Transverse colon (tissue), 4 donors: ENCODE measurements around the gene PDK2. TPM values are rescaled to one million over a fixed set of nuclear protein-coding genes. Genes with fewer than 3 reads are reported as not detected.

Experiments used
- DNase-seq: peaks from one replicate; pipeline ENCODE4 v3.0.0-alpha.2; 2019
- H3K27ac ChIP-seq, 4 donors: fragments of 200-600 bp; sonication (generic); 2 replicates each; pipeline ENCODE4 v1.5.1; 2016 to 2018; ENCODE audit warnings: inconsistent platforms in 4 of 4
- H3K27me3 ChIP-seq: fragments of 200-600 bp; sonication (generic); 2 replicates; pipeline ENCODE4 v1.5.1; 2017; ENCODE audit warnings: inconsistent platforms
- H3K36me3 ChIP-seq, 4 donors: fragments of 200-600 bp; sonication (generic); 2 replicates each; pipeline ENCODE4 v1.5.1; 2017 to 2019; ENCODE audit warnings: inconsistent platforms in 4 of 4
- H3K4me1 ChIP-seq, 4 donors: fragments of 200-600 bp; sonication (generic); 2 replicates each; pipeline ENCODE4 v1.5.1; 2017 to 2020; ENCODE audit warnings: inconsistent platforms in 4 of 4
- H3K4me3 ChIP-seq, 4 donors: fragments of 200-600 bp; sonication (generic); 1 replicate in 1 of 4; 2 replicates in 3 of 4; pipeline versions ENCODE4 v1.5.1 to v1.6.1; 2017 to 2019; ENCODE audit warnings: inconsistent platforms in 4 of 4
- H3K9me3 ChIP-seq, 2 donors: fragments of 200-600 bp; sonication (generic); 2 replicates each; pipeline ENCODE4 v1.5.1; 2017 to 2019; ENCODE audit warnings: inconsistent platforms in 2 of 2
- EP300 ChIP-seq: sonication (generic); formaldehyde crosslinking; IDR thresholded peaks from one replicate; pipeline ENCODE4 v1.6.1; 2017; ENCODE audit warnings: antibody characterized with exemption, low read depth
- POLR2A ChIP-seq: fragments of 450-650 bp; IDR thresholded peaks from one replicate; pipeline ENCODE4 v1.6.1; 2016; ENCODE audit warnings: antibody characterized with exemption, mild to moderate bottlenecking, moderate library complexity
- POLR2AphosphoS5 ChIP-seq, 3 donors: sonication (generic); formaldehyde crosslinking; IDR thresholded peaks; one replicate each; pipeline ENCODE4 v1.6.1; 2016; ENCODE audit warnings: antibody characterized with exemption in 3 of 3
- WGBS, 2 donors: methylation state at CpG; one replicate each; pipeline ENCODE4 v1.1.5; 2018; ENCODE audit warnings: low coverage in 1 of 2; 5-methylcytosine and 5-hydroxymethylcytosine counted together
- in situ Hi-C, 4 donors: fragments of 200-750 bp; cut with MboI; loops; one replicate each; pipeline versions ENCODE4 v1.15.0 to v1.15.1; 2017; ENCODE audit warnings: low sequenced_read_pairs in 3 of 4, low pct_ligation_motif_present in 1 of 4, low pct_unique_long_range_greater_than_20kb in 1 of 4
- intact Hi-C: fragments of 100-400 bp; cut with DNase I; formaldehyde crosslinking; loops from one replicate; pipeline ENCODE4 v1.15.1; 2023; ENCODE audit warnings: low total_unique reads
- total RNA-seq, 4 donors: library from RNA; depleted of rRNA; stranded (reverse); fragments of >200 nt; gene quantifications; one replicate each; pipeline ENCODE4 v1.1.0, GENCODE V29; 2016
- TF ChIP-seq, protein P1 (sequence below), 5 experiments: fragments of 200-600 bp in 3 of 5; fragments of 450-650 bp in 2 of 5; sonication (generic) in 3 of 5; IDR thresholded peaks; 1 replicate in 2 of 5; 2 replicates in 3 of 5; pipeline ENCODE4 v1.5.1; 2016 to 2017; ENCODE audit warnings: antibody characterized with exemption in 5 of 5, inconsistent platforms in 3 of 5, mild to moderate bottlenecking in 2 of 5, moderate library complexity in 1 of 5

The PDK2 gene
- total RNA-seq, 4 donors from 2014 or later, result 84.6 to 292 (median 136) TPM

DNA sequence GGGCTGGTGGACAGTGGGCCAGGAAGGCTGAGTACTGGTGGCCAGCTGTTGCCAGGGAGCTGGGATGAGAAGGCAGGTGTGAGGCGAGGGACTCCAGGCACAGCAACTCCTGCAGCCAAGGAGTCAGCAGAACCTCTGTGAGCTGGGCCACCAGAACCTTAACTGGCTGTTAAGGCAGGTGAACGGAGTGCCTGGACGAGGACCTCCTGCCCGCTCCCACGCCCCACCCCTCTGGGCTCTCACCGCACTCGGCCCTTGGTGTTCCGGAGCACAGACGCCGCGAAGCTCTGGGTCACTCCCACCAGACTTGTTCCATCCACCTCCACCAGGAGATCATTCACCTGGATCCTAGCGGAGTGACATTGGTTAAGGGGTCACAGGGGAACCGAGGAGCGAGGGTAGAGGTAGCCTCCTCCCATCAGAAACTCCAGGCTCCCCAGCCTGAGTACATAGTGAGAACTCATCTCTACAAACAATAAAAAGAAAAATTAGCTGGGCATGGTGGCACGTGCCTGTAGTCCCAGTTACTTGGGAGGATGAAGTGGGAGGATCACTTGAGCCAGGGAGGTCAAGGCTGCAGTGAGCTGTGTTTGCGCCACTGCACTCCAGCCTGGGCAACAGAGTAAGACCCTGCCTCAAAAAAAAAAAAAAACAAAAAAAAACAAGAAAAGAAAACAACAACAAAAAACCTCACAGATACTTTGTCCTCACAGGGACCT is 46.0 kb downstream of the PDK2 start:
- Histone ChIP-seq H3K9me3 (no peaks in the 10 kb centered on the region), H3K4me3 (no peak overlapping the region), H3K27ac (peak overlapping the region in 1 of 4 donors; percentile 53), H3K36me3 (peaks cover 0 to 38% (median 11%) of the 10 kb centered on the region in 4 donors), H3K4me1 (peaks cover 6 to 21% (median 10%) of the 10 kb centered on the region in 4 donors), H3K27me3 (no peaks in the 10 kb centered on the region)
- DNase-seq, result no peak
- intact Hi-C loops, result no loop called here
- TF ChIP-seq POLR2A, result no peak
- TF ChIP-seq POLR2AphosphoS5 (IDR thresholded peaks at IDR 0.05), result no peak
- TF ChIP-seq EP300, result no peak
- TF ChIP-seq, protein P1, sequence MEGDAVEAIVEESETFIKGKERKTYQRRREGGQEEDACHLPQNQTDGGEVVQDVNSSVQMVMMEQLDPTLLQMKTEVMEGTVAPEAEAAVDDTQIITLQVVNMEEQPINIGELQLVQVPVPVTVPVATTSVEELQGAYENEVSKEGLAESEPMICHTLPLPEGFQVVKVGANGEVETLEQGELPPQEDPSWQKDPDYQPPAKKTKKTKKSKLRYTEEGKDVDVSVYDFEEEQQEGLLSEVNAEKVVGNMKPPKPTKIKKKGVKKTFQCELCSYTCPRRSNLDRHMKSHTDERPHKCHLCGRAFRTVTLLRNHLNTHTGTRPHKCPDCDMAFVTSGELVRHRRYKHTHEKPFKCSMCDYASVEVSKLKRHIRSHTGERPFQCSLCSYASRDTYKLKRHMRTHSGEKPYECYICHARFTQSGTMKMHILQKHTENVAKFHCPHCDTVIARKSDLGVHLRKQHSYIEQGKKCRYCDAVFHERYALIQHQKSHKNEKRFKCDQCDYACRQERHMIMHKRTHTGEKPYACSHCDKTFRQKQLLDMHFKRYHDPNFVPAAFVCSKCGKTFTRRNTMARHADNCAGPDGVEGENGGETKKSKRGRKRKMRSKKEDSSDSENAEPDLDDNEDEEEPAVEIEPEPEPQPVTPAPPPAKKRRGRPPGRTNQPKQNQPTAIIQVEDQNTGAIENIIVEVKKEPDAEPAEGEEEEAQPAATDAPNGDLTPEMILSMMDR (IDR thresholded peaks at IDR 0.05), result no peak
- WGBS, 2 donors, result 91 to 94% methylated on average over 7 to 16 of the region's 16 CpGs
- in situ Hi-C loops, result no loop called here

DNA sequence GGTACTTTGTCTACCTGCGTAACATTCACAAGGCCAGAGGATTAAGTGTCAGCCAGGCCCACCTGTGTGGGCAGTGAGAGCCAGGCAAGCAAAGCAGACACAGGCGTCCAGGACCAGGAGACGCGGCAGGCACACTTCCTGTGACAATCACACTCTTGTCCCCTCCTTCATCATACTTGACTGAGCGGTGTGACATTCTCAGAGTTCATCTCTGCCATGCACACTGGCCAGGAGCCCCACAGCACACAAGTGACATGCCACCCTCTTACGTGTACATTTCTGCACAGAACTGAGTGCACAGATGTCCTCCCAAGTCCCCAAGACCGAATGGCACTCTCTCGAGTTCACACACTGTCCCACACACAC is 46.6 kb downstream of the PDK2 start:
- peaks cover 0 to 34% (median 11%) of the 10 kb centered on the region in 4 donors for H3K36me3 ChIP-seq
- intact Hi-C loops, result no loop called here
- H3K9me3 ChIP-seq, result no peaks in the 10 kb centered on the region
- H3K4me3 ChIP-seq, result no peak overlapping the region
- WGBS, 2 donors, result 65% methylated on average over 8 of the region's 8 CpGs; no CpG with 5 or more reads in 1 of the 2 donors
- no peak for DNase-seq
- H3K27ac ChIP-seq, result no peak overlapping the region
- TF ChIP-seq EP300, result no peak
- no peak for TF ChIP-seq POLR2A
- TF ChIP-seq POLR2AphosphoS5 (IDR thresholded peaks at IDR 0.05), result no peak
- TF ChIP-seq, protein P1 (IDR thresholded peaks at IDR 0.05), result no peak
- in situ Hi-C loops, result no loop called here
- H3K4me1 ChIP-seq, result peaks cover 11 to 26% (median 15%) of the 10 kb centered on the region in 4 donors
- H3K27me3 ChIP-seq, result no peaks in the 10 kb centered on the region

DNA sequence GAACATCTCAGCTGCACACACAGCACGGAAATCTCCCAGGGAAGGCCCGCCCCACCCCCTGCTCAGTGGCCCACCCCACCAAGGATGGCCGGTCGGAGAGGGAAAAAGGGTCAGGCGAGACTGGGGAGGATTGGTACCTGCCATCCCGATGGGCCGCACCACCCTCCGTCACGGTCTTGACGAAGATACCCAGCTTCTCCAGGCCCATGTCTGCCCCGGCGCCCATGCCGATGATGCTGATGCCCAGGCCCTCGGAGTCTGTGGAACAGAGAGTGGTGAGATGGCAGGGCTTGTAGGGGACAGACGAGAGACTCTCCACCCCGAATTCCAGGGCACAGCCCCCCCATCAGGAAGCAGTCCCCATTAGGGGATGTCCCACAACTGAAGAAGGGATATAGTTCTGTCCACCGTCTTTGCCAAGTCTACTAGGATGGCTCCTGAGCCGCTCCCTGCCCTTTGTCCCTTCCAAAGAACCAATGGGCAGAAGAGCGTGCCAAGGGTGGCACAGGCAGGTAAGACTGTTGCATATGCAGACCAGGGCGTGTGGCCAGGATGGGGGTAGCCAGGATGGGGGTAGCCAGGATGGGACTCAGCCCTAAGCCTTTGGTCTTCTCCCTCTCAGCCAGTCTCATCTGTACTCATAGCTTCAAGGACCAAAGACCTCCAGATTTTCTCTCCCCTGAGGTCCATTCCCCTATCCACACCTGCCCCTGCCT is 48.5 kb downstream of the PDK2 start:
- TF ChIP-seq, protein P1 (IDR thresholded peaks at IDR 0.05), result no peak
- no peak for TF ChIP-seq POLR2A
- TF ChIP-seq POLR2AphosphoS5 (IDR thresholded peaks at IDR 0.05), result no peak
- TF ChIP-seq EP300, result no peak
- intact Hi-C loops, result no loop called here
- Histone ChIP-seq H3K36me3 (peaks cover 0 to 23% (median 6%) of the 10 kb centered on the region in 4 donors), H3K27ac (no peak overlapping the region), H3K4me3 (no peak overlapping the region), H3K9me3 (no peaks in the 10 kb centered on the region), H3K4me1 (peaks cover 26 to 45% (median 32%) of the 10 kb centered on the region in 4 donors), H3K27me3 (no peaks in the 10 kb centered on the region)
- DNase-seq, result no peak
- WGBS, 2 donors, result 90% methylated on average over 20 of the region's 20 CpGs; no CpG with 5 or more reads in 1 of the 2 donors
- in situ Hi-C loops, result no loop called here

DNA sequence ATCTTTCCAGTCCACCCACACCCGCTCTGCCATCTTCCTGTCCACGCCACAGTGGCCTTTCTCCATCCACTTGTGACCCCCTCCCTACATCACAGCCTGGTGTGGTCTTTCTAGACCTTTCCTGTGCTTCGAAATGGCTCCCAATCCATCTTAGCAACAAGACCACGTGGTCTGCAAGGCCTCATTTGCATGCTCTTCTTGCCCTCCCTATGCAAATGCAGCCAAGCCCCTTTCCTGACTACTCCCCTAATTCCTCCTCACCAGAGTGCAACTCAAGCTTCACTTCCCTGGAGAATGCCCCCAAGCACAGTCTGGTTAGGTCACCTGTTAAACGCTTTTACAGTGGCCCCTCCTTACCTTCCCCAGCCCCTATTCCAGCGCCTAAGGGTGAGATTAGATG is 49.2 kb downstream of the PDK2 start:
- no peak for DNase-seq
- TF ChIP-seq, protein P1 (IDR thresholded peaks at IDR 0.05), result no peak
- TF ChIP-seq EP300, result no peak
- TF ChIP-seq POLR2AphosphoS5 (IDR thresholded peaks at IDR 0.05), result no peak
- TF ChIP-seq POLR2A, result no peak
- Histone ChIP-seq H3K4me3 (no peak overlapping the region), H3K4me1 (peaks cover 26 to 51% (median 36%) of the 10 kb centered on the region in 4 donors), H3K27ac (no peak overlapping the region), H3K36me3 (peaks cover 0 to 16% (median 2%) of the 10 kb centered on the region in 4 donors), H3K27me3 (no peaks in the 10 kb centered on the region), H3K9me3 (no peaks in the 10 kb centered on the region)
- in situ Hi-C loops, result no loop called here
- intact Hi-C loops, result no loop called here
- WGBS, 2 donors, result 67 to 73% methylated on average over 1 to 6 of the region's 6 CpGs
